ENCODE results near the gene CALR3. TPM values are rescaled to one million over a fixed set of nuclear protein-coding genes. Genes with fewer than 3 reads are reported as not detected.

The CALR3 gene
- total and polyA plus RNA-seq, 7 donors = not detected

- Histone ChIP-seq H3K9me3 (no peaks in the 10 kb centered on the region), H3K36me3 (peaks cover 9 to 62% (median 41%) of the 10 kb centered on the region in 4 donors), H3K4me1 (peaks cover 0 to 16% (median 1%) of the 10 kb centered on the region in 4 donors), H3K27ac (peak overlapping the region in 2 of 4 donors; percentile 57 to 61), H3K4me3 (no peak overlapping the region), H3K27me3 (no peaks in the 10 kb centered on the region)
- 90 to 95% methylated on average over 3 of the region's 3 CpGs for WGBS, 2 donors
- intact Hi-C loops (cut with DNase I) = no loop called here
- TF ChIP-seq POLR2AphosphoS5 (IDR thresholded peaks at IDR 0.05) (no peak), CTCF (IDR thresholded peaks at IDR 0.05) (no peak), POLR2A (IDR thresholded peaks at IDR 0.05) (no peak), EP300 (IDR thresholded peaks at IDR 0.05) (no peak)
- no peak for DNase-seq
Observed at GRCh38 chr19:16429759-16430091, 66.2 kb downstream of the CALR3 start.

- Histone ChIP-seq H3K36me3 (peaks cover 9 to 63% (median 43%) of the 10 kb centered on the region in 4 donors), H3K9me3 (no peaks in the 10 kb centered on the region), H3K4me1 (peaks cover 0 to 11% (median 0%) of the 10 kb centered on the region in 4 donors), H3K27me3 (no peaks in the 10 kb centered on the region), H3K27ac (peak overlapping the region; percentile 27 to 61 (median 50)), H3K4me3 (no peak overlapping the region)
- DNase-seq = peak; percentile 89
- intact Hi-C loops (cut with DNase I) = no loop called here
- 76 to 85% methylated on average over 13 of the region's 13 CpGs for WGBS, 2 donors
- TF ChIP-seq EP300 (IDR thresholded peaks at IDR 0.05) = peak in 1 of 4 donors; percentile 64
- TF ChIP-seq CTCF (IDR thresholded peaks at IDR 0.05) = no peak
- TF ChIP-seq POLR2AphosphoS5 (IDR thresholded peaks at IDR 0.05) = peak in 2 of 4 donors; percentile 55 to 64
Observed at GRCh38 chr19:16429066-16429758, 66.8 kb downstream of the CALR3 start.

Small RNA genes within 50 kb of the gene (small RNA-seq; reads per million reads assigned to genes)
- gene RN7SL146P = 0 reads per million in 3 donors

Other genes with a start within 250 kb of the CALR3 start
- 10 to 100 TPM; 17.1 to 49.3 (median 28.3) TPM for gene KLF2, start 171.3 kb downstream of the CALR3 start, total RNA-seq
- gene KLF2, start 171.3 kb downstream of the CALR3 start, polyA plus RNA-seq = 10 to 100 TPM in 1 of 3 donors, 1 to 10 TPM in 2; 2.8 to 25.9 (median 3.6) TPM
- gene EPS15L1, start 24.2 kb downstream of the CALR3 start, total RNA-seq = 10 to 100 TPM; 15.0 to 38.2 (median 17.9) TPM
- 10 to 100 TPM; 14.4 to 25.6 (median 15.7) TPM for gene EPS15L1, start 24.2 kb downstream of the CALR3 start, polyA plus RNA-seq
- 1 to 10 TPM; 3.8 to 10.0 (median 5.7) TPM for gene C19orf44, start 227 bp upstream of the CALR3 start, total RNA-seq
- 1 to 10 TPM; 1.8 to 3.8 (median 1.8) TPM for gene C19orf44, start 227 bp upstream of the CALR3 start, polyA plus RNA-seq
- gene CHERP, start 46.3 kb upstream of the CALR3 start, total RNA-seq = 1 to 10 TPM; 5.6 to 8.6 (median 6.6) TPM
- gene CHERP, start 46.3 kb upstream of the CALR3 start, polyA plus RNA-seq = 10 to 100 TPM in 2 of 3 donors, 1 to 10 TPM in 1; 9.5 to 32.7 (median 14.4) TPM
- 10 to 100 TPM; 20.3 to 27.4 (median 23.1) TPM for gene SLC35E1, start 76.2 kb upstream of the CALR3 start, total RNA-seq
- gene SLC35E1, start 76.2 kb upstream of the CALR3 start, polyA plus RNA-seq = 10 to 100 TPM in 2 of 3 donors, 1 to 10 TPM in 1; 9.7 to 26.6 (median 10.8) TPM
- gene MED26, start 132.0 kb upstream of the CALR3 start, total RNA-seq = 1 to 10 TPM; 5.3 to 6.5 (median 5.9) TPM
- gene MED26, start 132.0 kb upstream of the CALR3 start, polyA plus RNA-seq = 1 to 10 TPM; 3.0 to 7.9 (median 4.6) TPM
- 100 to 1,000 TPM in 2 of 4 donors, 10 to 100 TPM in 2; 65.2 to 110 (median 86.2) TPM for gene SMIM7, start 164.0 kb upstream of the CALR3 start, total RNA-seq
- 10 to 100 TPM; 82.5 to 99.7 (median 88.5) TPM for gene SMIM7, start 164.0 kb upstream of the CALR3 start, polyA plus RNA-seq
- 1 to 10 TPM; 2.3 to 7.5 (median 4.2) TPM for gene TMEM38A, start 165.0 kb upstream of the CALR3 start, total RNA-seq
- 1 to 10 TPM; 1.2 to 5.5 (median 2.3) TPM for gene TMEM38A, start 165.0 kb upstream of the CALR3 start, polyA plus RNA-seq
- under 1 TPM in 1 of 4 donors, not detected in 3; under 0.01 TPM for gene NWD1, start 223.7 kb upstream of the CALR3 start, total RNA-seq
- gene NWD1, start 223.7 kb upstream of the CALR3 start, polyA plus RNA-seq = under 1 TPM in 2 of 3 donors, not detected in 1; under 0.01 to 0.07 TPM